ENCODE measurements around the gene MS4A1. TPM values are rescaled to one million over a fixed set of nuclear protein-coding genes. Genes with fewer than 3 reads are reported as not detected.

The MS4A1 gene
- polyA plus RNA-seq, 1 donor (not counting 4 experiments of a cell fraction or from before 2014, with no cell fraction given): 0.07 TPM

- Histone ChIP-seq H3K36me3 (ENCODE audit: control insufficient read depth in 2 of 2, extremely low read depth in 1 of 2, insufficient read depth in 2 of 2, low read length in 2 of 2) (no peaks in the 10 kb centered on the region), H3K4me3 (ENCODE audit: control insufficient read depth in 2 of 3, extremely low read depth in 1 of 3, insufficient read depth in 2 of 3, low read depth in 1 of 3, low read length in 3 of 3) (no peak overlapping the region), H3K27me3 (ENCODE audit: control insufficient read depth, extremely low read depth, insufficient read depth, low read length) (no peaks in the 10 kb centered on the region), H3K4me2 (ENCODE audit: control insufficient read depth, extremely low read depth, insufficient read depth, low read depth, low read length) (no peak overlapping the region), H2AFZ (ENCODE audit: control insufficient read depth, low read length) (no peak overlapping the region), H3K79me2 (ENCODE audit: control insufficient read depth, insufficient read depth, low read length) (no peaks in the 10 kb centered on the region), H3K27ac (ENCODE audit: control insufficient read depth, insufficient read depth, low read length) (no peak overlapping the region), H3K4me1 (ENCODE audit: control insufficient read depth, extremely low read depth, insufficient read depth, low read length) (no peaks in the 10 kb centered on the region), H3K9me3 (ENCODE audit: control insufficient read depth, low read depth, low read length) (no peaks in the 10 kb centered on the region), H3K9ac (ENCODE audit: control insufficient read depth, extremely low read depth, insufficient read depth, low read length) (no peak overlapping the region), H3K9me1 (ENCODE audit: control insufficient read depth, extremely low read depth, insufficient read depth, low read length) (no peaks in the 10 kb centered on the region), H4K20me1 (ENCODE audit: control insufficient read depth, extremely low read depth, insufficient read depth, low read length) (no peaks in the 10 kb centered on the region)
- TF ChIP-seq CTCF (optimal IDR thresholded peaks at IDR 0.05 in 1 of 3, IDR thresholded peaks at IDR 0.05 in 1 of 3, conservative IDR thresholded peaks at IDR 0.05 in 1 of 3; ENCODE audit: extremely low read depth in 1 of 3, insufficient read depth in 2 of 3, low read length in 3 of 3) (no peak), EZH2 (IDR thresholded peaks at IDR 0.05; ENCODE audit: low read length) (no peak)
- dilution Hi-C loops (cut with MboI; ENCODE audit: extremely low pct_ligation_motif_present, low sequenced_read_pairs): no loop called here
- FAIRE-seq (no peak), DNase-seq (ENCODE audit: low read depth, low spot score) (no peak)
Observed at GRCh38 chr11:60433401-60433800, 22.2 kb upstream of the MS4A1 start.

GRCh38 chr11:60447070-60447469 lies 8.6 kb upstream of the MS4A1 start:
- no peak for DNase-seq (ENCODE audit: low read depth, low spot score)
- H3K9me3 ChIP-seq (ENCODE audit: control insufficient read depth, low read depth, low read length): no peaks in the 10 kb centered on the region
- no peaks in the 10 kb centered on the region for H3K36me3 ChIP-seq (ENCODE audit: control insufficient read depth in 2 of 2, extremely low read depth in 1 of 2, insufficient read depth in 2 of 2, low read length in 2 of 2)
- no peaks in the 10 kb centered on the region for H3K79me2 ChIP-seq (ENCODE audit: control insufficient read depth, insufficient read depth, low read length)
- H3K27ac ChIP-seq (ENCODE audit: control insufficient read depth, insufficient read depth, low read length): no peak overlapping the region
- no peaks in the 10 kb centered on the region for H3K27me3 ChIP-seq (ENCODE audit: control insufficient read depth, extremely low read depth, insufficient read depth, low read length)
- H2AFZ ChIP-seq (ENCODE audit: control insufficient read depth, low read length): no peak overlapping the region
- H3K4me1 ChIP-seq (ENCODE audit: control insufficient read depth, extremely low read depth, insufficient read depth, low read length): no peaks in the 10 kb centered on the region
- no peak overlapping the region for H3K4me3 ChIP-seq (ENCODE audit: control insufficient read depth in 2 of 3, extremely low read depth in 1 of 3, insufficient read depth in 2 of 3, low read depth in 1 of 3, low read length in 3 of 3)
- H3K4me2 ChIP-seq (ENCODE audit: control insufficient read depth, extremely low read depth, insufficient read depth, low read depth, low read length): no peak overlapping the region
- dilution Hi-C loops (cut with MboI; ENCODE audit: extremely low pct_ligation_motif_present, low sequenced_read_pairs): no loop called here
- H3K9ac ChIP-seq (ENCODE audit: control insufficient read depth, extremely low read depth, insufficient read depth, low read length): no peak overlapping the region
- no peaks in the 10 kb centered on the region for H3K9me1 ChIP-seq (ENCODE audit: control insufficient read depth, extremely low read depth, insufficient read depth, low read length)
- TF ChIP-seq CTCF (optimal IDR thresholded peaks at IDR 0.05 in 1 of 3, IDR thresholded peaks at IDR 0.05 in 1 of 3, conservative IDR thresholded peaks at IDR 0.05 in 1 of 3; ENCODE audit: extremely low read depth in 1 of 3, insufficient read depth in 2 of 3, low read length in 3 of 3) (no peak), EZH2 (IDR thresholded peaks at IDR 0.05; ENCODE audit: low read length) (no peak)
- no peak for FAIRE-seq
- no peaks in the 10 kb centered on the region for H4K20me1 ChIP-seq (ENCODE audit: control insufficient read depth, extremely low read depth, insufficient read depth, low read length)
